Thyroid gland (tissue), 4 donors: ENCODE data around the gene USO1.

ENCODE experiments used
- POLR2A ChIP-seq, 2 donors: fragments of 450-650 bp; IDR thresholded peaks; one replicate each; pipeline ENCODE4 v1.6.1; 2017; ENCODE audit warnings: antibody characterized with exemption in 2 of 2, mild to moderate bottlenecking in 2 of 2, moderate library complexity in 1 of 2
- TF ChIP-seq, protein P1 (sequence below), 6 experiments: fragments of 200-600 bp in 3 of 6; fragments of 450-650 bp in 3 of 6; sonication (generic) in 3 of 6; IDR thresholded peaks; one replicate each; pipeline ENCODE4 v1.5.1; 2016 to 2019; ENCODE audit warnings: antibody characterized with exemption in 6 of 6, mild to moderate bottlenecking in 2 of 6, inconsistent platforms in 1 of 6, moderate library complexity in 1 of 6

DNA sequence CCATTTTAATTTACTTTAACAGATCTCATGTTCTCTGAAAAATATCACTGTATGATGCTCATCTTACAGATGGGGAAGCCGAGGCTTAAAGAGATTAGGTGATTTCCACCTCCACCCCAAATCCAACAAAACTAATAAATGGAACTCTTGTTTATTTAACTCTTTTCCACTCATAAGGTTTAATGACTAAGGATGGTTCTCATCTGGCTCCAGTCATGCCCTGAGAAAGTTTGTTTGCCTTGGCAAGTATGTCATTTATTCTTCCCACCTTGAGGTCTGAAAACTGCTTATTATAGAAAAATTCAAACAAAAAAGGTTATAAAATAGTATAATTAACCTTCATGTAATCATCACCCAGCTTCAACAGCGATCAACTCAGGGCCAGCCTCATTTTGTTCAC is 121.6 kb downstream of the USO1 start:
- TF ChIP-seq, protein P1, sequence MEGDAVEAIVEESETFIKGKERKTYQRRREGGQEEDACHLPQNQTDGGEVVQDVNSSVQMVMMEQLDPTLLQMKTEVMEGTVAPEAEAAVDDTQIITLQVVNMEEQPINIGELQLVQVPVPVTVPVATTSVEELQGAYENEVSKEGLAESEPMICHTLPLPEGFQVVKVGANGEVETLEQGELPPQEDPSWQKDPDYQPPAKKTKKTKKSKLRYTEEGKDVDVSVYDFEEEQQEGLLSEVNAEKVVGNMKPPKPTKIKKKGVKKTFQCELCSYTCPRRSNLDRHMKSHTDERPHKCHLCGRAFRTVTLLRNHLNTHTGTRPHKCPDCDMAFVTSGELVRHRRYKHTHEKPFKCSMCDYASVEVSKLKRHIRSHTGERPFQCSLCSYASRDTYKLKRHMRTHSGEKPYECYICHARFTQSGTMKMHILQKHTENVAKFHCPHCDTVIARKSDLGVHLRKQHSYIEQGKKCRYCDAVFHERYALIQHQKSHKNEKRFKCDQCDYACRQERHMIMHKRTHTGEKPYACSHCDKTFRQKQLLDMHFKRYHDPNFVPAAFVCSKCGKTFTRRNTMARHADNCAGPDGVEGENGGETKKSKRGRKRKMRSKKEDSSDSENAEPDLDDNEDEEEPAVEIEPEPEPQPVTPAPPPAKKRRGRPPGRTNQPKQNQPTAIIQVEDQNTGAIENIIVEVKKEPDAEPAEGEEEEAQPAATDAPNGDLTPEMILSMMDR (IDR thresholded peaks at IDR 0.05): no peak
- no peak for TF ChIP-seq POLR2A (IDR thresholded peaks at IDR 0.05)
